IPS-15b (cell line): Measurements from ENCODE around the gene CHD1.

Experiments
- H3K27me3 ChIP-seq: one replicate; pipeline ENCODE4 v1.6.1; 2013; ENCODE audit warnings: low read length; ENCODE audit not compliant: control insufficient read depth, insufficient read depth
- H3K36me3 ChIP-seq: one replicate; pipeline ENCODE4 v1.6.1; 2013; ENCODE audit warnings: low read length; ENCODE audit not compliant: control insufficient read depth, insufficient read depth
- H3K4me1 ChIP-seq: one replicate; pipeline ENCODE4 v1.6.1; 2013; ENCODE audit warnings: mild to moderate bottlenecking, low read length; ENCODE audit not compliant: control insufficient read depth, insufficient read depth
- H3K4me3 ChIP-seq: one replicate; pipeline ENCODE4 v1.5.1; 2013; ENCODE audit warnings: low read depth, low read length
- H3K9ac ChIP-seq: one replicate; pipeline ENCODE4 v1.6.1; 2013; ENCODE audit warnings: low read depth, mild to moderate bottlenecking, low read length
- H3K9me3 ChIP-seq: one replicate; pipeline ENCODE4 v1.6.1; 2013; ENCODE audit warnings: mild to moderate bottlenecking, low read length; ENCODE audit not compliant: control insufficient read depth, insufficient read depth

CHD1 gene

DNA sequence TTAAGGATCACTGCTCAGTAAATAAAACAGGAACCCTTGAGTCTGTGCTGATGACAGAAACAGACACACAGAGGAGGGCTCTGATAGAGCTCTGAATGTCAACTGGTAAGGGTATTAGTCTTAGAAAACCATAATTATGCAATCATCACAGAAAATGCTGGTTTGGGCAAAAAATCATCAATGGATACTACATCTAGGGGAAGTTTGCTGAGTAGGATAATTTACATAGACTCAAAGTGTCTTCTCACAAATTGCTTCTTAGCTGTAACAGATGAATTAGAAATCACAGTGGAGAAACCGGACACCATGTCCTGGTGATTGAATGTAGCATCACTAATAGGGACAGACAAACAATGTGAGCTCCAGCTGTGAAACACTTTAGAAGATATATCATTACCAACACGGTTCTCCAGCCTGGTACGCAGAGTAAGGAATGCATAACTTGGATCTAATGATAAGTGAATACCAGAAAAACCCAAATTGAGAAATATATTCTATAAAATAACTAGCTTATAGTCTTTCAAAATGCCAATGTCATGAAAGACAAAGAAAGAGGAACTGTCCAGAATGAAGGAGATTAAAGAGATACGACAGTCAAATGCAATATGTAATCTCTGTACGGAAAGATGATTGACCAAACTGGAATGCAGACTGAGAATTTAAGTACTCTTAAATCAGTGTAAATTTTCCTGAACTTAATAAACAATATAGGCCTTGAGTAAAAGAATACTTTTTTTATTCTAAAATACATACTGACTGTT is 17.3 kb downstream of the CHD1 start:
- H3K9me3 ChIP-seq: no peaks in the 10 kb centered on the region
- no peak overlapping the region for H3K9ac ChIP-seq
- H3K4me1 ChIP-seq: peaks cover 5% of the 10 kb centered on the region
- no peaks in the 10 kb centered on the region for H3K36me3 ChIP-seq
- H3K27me3 ChIP-seq: no peaks in the 10 kb centered on the region
- H3K4me3 ChIP-seq: no peak overlapping the region

DNA sequence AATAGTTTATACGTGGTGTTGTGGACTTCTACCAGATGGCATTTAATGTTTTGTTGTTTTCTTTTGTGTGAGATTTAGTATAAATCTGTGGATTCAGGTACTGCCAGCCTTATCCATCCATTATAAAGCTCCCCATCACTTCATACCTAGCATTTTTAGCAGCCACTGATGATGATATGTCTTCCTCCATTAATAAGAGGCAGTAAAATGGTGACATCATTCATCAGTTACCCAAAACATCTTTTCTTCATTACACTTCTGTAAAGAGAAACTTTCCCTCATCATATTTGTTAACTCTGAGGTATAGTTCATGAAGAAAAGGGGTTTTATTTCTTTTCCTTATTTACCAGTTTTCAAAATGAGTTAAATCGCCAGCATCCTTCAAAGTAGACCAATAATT is 19.4 kb downstream of the CHD1 start:
- H3K4me1 ChIP-seq: peaks cover 5% of the 10 kb centered on the region
- no peaks in the 10 kb centered on the region for H3K27me3 ChIP-seq
- no peak overlapping the region for H3K4me3 ChIP-seq
- H3K36me3 ChIP-seq: no peaks in the 10 kb centered on the region
- no peak overlapping the region for H3K9ac ChIP-seq
- no peaks in the 10 kb centered on the region for H3K9me3 ChIP-seq

DNA sequence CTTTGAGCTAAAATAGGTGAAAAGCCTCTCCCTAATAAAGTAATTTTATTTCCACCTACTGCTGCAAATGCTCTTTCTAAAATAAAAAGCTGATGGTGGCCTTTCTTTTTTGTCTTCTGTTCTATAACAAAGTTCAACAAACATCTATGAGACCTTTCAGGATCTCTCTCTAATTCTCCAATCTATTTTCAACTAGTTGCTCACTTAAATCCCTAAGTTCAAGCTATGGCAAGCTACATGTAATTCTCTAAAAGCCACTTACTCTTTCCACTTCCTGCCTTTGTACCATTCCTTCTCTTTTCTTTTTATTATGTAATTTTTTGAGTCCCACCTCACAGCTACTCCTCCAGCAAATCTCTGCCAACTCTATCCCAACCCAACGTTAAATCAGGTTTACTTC is 20.9 kb downstream of the CHD1 start:
- Histone ChIP-seq H3K27me3 (no peaks in the 10 kb centered on the region), H3K4me1 (peaks cover 5% of the 10 kb centered on the region), H3K9me3 (no peaks in the 10 kb centered on the region), H3K4me3 (no peak overlapping the region), H3K36me3 (peaks cover 1% of the 10 kb centered on the region), H3K9ac (no peak overlapping the region)

DNA sequence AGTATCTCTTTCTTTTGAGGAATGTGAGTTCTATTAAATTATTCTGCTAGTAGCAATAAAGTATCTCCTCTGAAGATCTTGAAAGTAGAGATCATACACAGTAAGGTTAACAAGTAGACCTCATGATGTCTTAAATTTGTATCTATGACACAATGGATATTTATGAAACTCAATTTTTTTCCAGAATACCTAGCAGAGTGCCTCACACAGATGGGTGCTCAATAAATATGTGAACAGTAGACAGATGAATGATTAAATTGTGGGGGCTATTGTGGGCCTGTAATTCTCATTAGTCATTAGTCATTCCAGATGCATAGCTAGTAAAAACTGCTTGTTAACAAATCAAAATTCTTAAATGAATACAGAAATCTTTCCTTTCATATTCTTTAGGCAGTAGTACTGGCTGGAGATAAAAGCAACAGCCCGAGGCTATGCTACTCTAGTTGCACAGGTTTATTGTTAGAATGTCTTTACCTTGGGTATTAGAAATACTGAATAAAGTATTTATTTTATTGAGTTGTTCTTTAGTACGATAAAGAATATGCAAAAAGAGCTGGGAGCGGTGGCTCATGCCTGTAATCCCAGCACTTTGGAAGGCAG is 22.0 kb downstream of the CHD1 start:
- no peak overlapping the region for H3K4me3 ChIP-seq
- H3K36me3 ChIP-seq: peaks cover 6% of the 10 kb centered on the region
- no peaks in the 10 kb centered on the region for H3K27me3 ChIP-seq
- H3K4me1 ChIP-seq: peaks cover 5% of the 10 kb centered on the region
- H3K9me3 ChIP-seq: no peaks in the 10 kb centered on the region
- no peak overlapping the region for H3K9ac ChIP-seq

DNA sequence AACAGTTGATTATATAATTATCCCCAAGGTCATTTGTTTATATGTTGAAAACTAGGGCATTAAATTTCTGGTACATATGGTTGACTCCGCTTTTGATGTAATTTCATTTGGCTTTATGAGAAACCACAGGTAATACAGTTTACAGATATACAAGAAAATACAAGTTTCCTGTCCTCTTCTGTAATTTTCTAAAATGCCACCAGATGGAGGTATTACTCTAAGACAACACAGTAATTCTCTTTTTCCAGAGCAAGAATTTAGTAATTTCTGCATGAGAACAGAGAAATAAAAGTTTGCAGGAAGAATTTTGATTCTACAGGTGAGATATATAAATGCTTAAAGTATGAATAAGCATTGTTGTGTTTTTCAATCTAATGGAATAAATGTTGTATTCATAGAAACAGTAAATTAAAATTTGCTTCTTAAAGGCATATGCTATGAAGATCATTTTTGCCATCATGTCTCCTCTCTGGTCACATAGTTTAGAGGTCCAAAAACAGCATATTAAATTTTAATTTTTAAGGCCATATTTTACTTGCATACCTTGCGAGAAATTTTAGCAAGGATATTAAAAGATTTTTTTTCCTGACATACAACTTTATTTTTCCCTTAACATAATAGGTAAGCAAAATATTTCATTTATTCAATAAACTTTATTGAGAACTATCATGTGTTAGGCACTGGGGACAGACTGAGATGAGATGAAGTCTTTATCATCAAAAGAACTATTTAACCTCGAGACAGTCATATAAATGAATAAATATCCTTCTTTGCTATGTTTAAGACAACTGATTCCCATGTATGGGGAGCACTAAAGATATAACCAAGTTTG is 22.7 kb downstream of the CHD1 start:
- Histone ChIP-seq H3K4me3 (no peak overlapping the region), H3K9ac (no peak overlapping the region), H3K27me3 (no peaks in the 10 kb centered on the region), H3K36me3 (peaks cover 6% of the 10 kb centered on the region), H3K4me1 (peaks cover 5% of the 10 kb centered on the region), H3K9me3 (no peaks in the 10 kb centered on the region)

DNA sequence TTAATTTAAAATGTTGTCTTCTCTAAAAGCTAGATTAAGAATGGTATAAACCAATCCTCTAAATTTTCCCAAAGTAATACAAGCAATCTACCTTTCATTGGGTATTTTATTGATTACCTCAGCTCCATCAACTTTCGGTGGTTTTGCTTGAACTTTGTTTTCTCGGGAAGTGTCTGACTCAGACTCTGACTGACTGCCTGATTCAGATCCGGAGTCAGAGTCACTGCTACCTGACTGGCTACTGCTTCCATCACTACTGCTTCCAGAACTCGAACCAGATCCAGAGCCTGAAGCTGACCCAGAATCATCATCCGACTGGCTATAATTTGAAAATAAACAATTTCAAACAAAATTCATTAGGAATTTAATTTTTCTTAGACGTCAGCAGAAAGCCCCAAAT is 24.0 kb downstream of the CHD1 start:
- H3K36me3 ChIP-seq: peaks cover 6% of the 10 kb centered on the region
- H3K27me3 ChIP-seq: no peaks in the 10 kb centered on the region

DNA sequence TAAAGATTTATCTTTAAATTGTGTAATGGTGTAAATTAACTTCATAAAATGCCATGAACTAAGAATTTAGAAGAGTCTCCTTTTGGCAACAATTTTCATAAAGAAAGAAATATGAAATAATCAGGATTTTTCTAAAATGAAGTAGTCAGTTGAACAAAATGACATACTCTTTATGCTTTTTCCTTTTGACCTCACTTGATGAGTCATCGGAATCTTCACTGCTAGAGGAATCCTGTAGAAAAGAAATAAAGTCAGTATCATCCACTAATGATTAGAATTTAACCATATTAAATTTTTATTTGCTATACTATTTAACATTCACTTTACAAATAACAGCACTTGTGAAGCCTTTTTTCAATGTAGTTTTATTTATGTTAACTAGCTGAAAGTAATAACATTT is 26.1 kb downstream of the CHD1 start:
- peaks cover 7% of the 10 kb centered on the region for H3K36me3 ChIP-seq
- H3K9ac ChIP-seq: no peak overlapping the region
- no peak overlapping the region for H3K4me3 ChIP-seq
- H3K27me3 ChIP-seq: no peaks in the 10 kb centered on the region
- no peaks in the 10 kb centered on the region for H3K9me3 ChIP-seq
- no peaks in the 10 kb centered on the region for H3K4me1 ChIP-seq

More for the DNA sequence above, 24.0 kb downstream of the CHD1 start:
- no peak overlapping the region for H3K4me3 ChIP-seq
- peaks cover 5% of the 10 kb centered on the region for H3K4me1 ChIP-seq
- H3K9me3 ChIP-seq: no peaks in the 10 kb centered on the region
- H3K9ac ChIP-seq: no peak overlapping the region

DNA sequence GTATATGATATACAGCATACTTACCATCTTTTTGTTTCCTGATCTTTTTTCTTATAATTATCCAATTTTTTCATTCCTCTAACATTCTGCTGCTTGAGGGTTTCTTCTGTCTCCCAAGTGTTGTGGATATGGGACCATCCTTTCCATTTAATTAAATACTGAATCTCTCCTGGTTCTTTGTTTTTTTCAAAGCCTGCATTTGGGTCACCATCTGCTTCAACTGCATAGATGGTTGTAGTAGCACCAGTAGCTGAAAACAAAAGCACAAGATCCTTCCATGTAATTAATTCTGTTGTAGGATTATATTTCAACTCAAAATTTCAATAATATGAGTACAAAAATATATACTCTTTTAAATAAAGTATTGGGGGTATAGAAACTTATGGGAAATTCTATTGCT is 29.4 kb downstream of the CHD1 start:
- H3K4me1 ChIP-seq: no peaks in the 10 kb centered on the region
- no peak overlapping the region for H3K4me3 ChIP-seq
- no peaks in the 10 kb centered on the region for H3K9me3 ChIP-seq
- no peak overlapping the region for H3K9ac ChIP-seq
- peaks cover 20% of the 10 kb centered on the region for H3K36me3 ChIP-seq
- no peaks in the 10 kb centered on the region for H3K27me3 ChIP-seq

DNA sequence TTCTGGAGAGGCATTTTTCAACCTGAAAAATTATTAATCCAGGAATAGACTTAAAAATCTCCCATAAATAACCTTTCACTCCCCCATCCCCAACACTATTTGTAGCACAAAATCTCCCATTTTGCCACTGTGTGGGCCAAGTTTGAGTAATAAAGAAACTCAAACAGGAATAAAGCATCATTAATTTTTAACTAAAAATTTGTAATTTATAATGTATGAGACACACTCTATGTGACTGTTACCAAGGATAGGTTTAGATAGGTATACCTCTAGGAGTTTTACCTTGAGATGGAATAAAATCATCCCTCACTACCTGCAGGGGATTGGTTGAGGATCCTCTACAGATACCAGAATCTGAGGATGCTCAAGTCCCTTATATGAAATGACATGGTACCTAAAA is 30.1 kb downstream of the CHD1 start:
- Histone ChIP-seq H3K4me1 (no peaks in the 10 kb centered on the region), H3K36me3 (peaks cover 20% of the 10 kb centered on the region), H3K9me3 (no peaks in the 10 kb centered on the region), H3K9ac (no peak overlapping the region), H3K4me3 (no peak overlapping the region), H3K27me3 (no peaks in the 10 kb centered on the region)

DNA sequence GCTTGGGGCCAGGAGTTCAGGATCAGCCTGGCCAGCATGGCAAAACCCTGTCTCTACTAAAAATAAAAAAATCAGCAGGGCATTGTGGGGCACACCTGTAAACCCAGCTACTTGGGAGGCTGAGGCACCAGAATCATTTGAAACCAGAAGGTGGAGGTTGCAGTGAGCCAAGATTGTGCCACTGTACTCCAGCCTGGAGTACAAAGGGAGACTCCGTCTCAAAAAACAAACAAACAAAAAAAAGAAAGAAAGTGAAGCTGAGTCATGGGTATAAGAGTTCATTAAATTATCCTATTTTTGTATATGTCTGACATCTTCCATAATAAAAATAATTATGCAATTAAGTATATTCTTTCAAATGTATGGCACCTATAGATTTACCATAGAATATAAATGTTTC is 37.2 kb downstream of the CHD1 start:
- Histone ChIP-seq H3K9ac (no peak overlapping the region), H3K36me3 (peaks cover 15% of the 10 kb centered on the region), H3K9me3 (no peaks in the 10 kb centered on the region), H3K27me3 (no peaks in the 10 kb centered on the region), H3K4me3 (no peak overlapping the region), H3K4me1 (no peaks in the 10 kb centered on the region)

DNA sequence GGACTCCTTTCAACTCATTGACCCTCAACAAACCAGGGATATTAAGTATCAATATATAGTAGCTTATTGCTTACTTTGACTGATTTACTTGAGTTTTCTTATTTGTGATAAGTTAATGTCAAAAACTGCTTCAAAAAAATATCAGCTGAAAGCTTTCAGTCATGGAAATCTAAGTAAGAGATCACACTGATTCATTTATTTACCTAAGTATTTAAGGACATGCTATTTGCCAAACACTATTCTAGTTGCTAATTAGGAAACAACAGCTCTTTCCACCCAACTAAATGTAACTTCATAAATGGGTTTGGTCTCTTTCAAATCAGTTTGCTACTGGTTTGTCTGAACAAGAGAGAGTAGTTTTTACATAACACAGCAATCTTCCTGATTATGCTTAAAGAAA is 48.2 kb downstream of the CHD1 start:
- no peaks in the 10 kb centered on the region for H3K27me3 ChIP-seq
- no peaks in the 10 kb centered on the region for H3K9me3 ChIP-seq
- H3K4me3 ChIP-seq: no peak overlapping the region
- H3K9ac ChIP-seq: no peak overlapping the region
- H3K36me3 ChIP-seq: peaks cover 6% of the 10 kb centered on the region
- H3K4me1 ChIP-seq: no peaks in the 10 kb centered on the region

DNA sequence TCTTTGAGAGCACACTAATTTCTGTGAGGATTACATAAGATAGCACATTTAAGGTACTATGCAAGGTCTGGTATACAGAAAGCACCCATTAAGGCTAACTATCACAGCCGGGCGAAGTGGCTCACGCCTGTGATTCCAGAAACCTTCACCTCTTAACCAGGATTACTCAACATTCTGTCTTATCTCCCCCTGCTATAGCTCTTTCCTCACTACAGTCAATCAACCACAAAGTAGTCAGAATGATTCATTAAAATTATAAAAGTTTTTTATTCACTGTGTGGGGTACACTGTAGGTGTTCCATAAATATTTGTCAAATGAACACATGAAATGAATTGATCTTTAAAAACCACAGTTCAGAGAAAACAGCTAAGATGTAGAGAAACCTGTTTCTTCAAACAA is 48.7 kb downstream of the CHD1 start:
- H3K4me3 ChIP-seq: no peak overlapping the region
- peaks cover 6% of the 10 kb centered on the region for H3K36me3 ChIP-seq
- no peaks in the 10 kb centered on the region for H3K27me3 ChIP-seq
- H3K9me3 ChIP-seq: no peaks in the 10 kb centered on the region
- no peaks in the 10 kb centered on the region for H3K4me1 ChIP-seq
- H3K9ac ChIP-seq: no peak overlapping the region
